Fibroblast of mammary gland (primary cell): ENCODE measurements around the gene NTM.
"Not testable (repeated sequence)": the region's sequence is repeated elsewhere in the genome, so short reads cannot be mapped to it uniquely, and the experiment has no call there.

Source experiments
- DNase-seq: peaks from one replicate; pipeline ENCODE4 v3.0.0-alpha.2; 2010; ENCODE audit warnings: low read depth
- H3K4me3 ChIP-seq: 2 replicates; pipeline ENCODE4 v1.5.1; 2011; ENCODE audit warnings: low read depth, mild to moderate bottlenecking, low read length, moderate library complexity; ENCODE audit not compliant: control insufficient read depth
- TF ChIP-seq, protein P1 (sequence below): conservative IDR thresholded peaks from 2 replicates; pipeline ENCODE4 v1.5.1; 2011; ENCODE audit warnings: low read depth, low read length, inconsistent platforms; ENCODE audit not compliant: control insufficient read depth, insufficient read depth

The NTM gene

DNA sequence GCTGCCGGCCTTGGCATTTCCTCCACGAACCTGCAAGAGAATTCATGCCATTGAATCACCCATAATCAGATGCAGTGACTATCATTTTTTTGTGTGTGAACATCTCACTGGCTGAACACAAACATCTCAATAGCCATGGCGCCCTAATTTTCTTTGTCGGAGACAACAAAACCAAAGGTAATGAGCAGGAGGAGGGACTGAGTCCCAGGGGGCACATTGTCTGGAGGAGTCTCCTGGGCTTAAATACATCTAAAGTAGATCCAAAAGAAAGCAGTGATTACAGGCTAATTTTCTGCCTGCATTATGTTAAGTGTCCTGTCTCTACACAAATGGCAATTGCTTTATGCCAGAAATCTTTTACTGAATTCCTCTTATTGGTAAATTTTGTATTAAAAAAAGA is 113.5 kb downstream of the NTM start:
- DNase-seq: no peak
- TF ChIP-seq, protein P1, sequence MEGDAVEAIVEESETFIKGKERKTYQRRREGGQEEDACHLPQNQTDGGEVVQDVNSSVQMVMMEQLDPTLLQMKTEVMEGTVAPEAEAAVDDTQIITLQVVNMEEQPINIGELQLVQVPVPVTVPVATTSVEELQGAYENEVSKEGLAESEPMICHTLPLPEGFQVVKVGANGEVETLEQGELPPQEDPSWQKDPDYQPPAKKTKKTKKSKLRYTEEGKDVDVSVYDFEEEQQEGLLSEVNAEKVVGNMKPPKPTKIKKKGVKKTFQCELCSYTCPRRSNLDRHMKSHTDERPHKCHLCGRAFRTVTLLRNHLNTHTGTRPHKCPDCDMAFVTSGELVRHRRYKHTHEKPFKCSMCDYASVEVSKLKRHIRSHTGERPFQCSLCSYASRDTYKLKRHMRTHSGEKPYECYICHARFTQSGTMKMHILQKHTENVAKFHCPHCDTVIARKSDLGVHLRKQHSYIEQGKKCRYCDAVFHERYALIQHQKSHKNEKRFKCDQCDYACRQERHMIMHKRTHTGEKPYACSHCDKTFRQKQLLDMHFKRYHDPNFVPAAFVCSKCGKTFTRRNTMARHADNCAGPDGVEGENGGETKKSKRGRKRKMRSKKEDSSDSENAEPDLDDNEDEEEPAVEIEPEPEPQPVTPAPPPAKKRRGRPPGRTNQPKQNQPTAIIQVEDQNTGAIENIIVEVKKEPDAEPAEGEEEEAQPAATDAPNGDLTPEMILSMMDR: no peak
- H3K4me3 ChIP-seq: no peak overlapping the region

DNA sequence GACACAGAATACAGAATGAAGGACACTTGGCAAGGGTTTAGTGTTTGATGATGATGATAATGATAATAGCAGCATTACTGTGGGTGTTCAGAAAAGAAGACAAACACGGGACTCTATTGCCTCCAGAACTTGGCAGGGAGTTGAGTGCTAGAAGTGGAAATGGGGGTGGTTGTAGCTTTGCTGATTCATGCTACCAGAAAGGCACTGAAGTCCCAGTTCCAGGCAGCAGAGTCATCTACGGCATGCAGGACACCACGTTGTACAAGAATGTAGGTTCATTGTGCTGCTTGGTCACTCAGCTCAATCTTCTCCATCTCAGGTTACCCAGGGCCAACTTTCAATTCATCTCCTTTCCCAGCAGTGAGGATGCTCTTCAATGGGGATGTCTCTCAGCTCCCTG is 115.7 kb downstream of the NTM start:
- TF ChIP-seq, protein P1: no peak
- no peak for DNase-seq
- H3K4me3 ChIP-seq: no peak overlapping the region

DNA sequence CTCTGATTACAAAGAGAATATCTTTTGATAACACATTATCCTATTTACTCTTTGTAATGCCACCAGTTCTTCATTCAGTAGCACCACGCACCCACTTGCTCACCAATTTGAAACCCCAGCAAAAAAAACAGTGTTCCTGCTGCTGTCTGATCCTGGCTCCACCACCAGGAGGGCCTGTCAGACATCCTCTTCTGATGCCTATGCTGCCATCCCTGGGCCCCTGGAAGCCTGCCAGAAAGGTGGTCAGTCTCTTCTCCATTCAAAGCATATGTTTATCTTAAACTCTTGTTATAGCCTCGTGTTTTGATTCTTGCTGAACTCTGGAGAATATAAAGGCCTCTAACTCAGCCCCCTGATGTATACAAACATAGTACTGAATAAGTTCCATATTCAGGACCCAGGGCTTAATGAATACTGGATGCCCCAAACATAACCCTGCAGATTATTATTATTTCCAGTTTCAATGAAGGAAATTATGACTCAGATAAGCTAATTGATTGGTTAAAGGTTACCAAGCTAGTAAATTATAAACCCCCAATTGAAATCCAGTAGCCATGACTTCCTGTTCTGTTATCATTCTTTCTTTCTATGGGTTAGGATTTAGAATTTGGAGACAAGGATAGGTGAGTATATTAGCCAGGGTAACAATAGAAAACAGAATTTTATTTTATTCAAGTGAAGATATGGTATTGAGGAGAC is 116.7 kb downstream of the NTM start:
- TF ChIP-seq, protein P1: no peak
- DNase-seq: no peak
- H3K4me3 ChIP-seq: no peak overlapping the region

DNA sequence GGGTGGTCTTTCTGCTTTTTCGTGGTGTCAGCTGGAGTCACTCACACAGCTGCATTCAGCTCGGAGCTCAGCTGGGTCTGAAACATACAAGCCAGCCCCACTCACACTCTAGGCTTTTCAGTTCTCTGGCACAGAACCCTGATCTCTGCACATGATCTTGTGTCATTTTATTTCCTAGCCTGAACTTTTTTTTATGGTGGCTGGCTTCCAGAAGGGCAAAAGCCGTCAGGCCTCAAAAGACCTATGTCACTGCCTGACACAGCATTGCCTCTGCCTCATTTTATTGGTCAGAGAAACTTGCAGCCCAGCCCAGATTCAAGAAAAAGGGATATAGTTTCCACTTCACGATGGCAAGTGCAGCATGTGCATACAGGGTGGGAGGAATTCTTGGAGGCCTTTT is 117.8 kb downstream of the NTM start:
- no peak overlapping the region for H3K4me3 ChIP-seq
- TF ChIP-seq, protein P1: no peak
- no peak for DNase-seq

DNA sequence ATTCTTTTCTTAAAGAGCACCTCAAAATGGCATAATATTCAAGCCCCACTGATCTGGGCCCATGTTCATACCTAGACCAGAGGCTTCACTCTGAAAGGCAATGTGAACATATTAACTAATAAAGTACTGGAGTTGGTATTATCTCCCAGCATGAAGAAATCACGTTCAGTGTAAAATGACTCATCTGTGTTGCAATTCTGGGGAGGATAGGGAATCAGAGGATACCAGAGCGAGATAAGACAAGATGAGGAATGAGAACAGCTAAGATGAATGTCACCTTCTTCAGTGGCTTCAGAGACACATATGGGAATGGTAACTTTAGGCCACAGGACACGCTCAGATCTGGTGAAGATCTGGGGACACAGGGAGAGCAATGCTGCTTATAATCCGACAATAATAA is 121.1 kb downstream of the NTM start:
- TF ChIP-seq, protein P1: no peak
- H3K4me3 ChIP-seq: no peak overlapping the region
- DNase-seq: peak; percentile 26

DNA sequence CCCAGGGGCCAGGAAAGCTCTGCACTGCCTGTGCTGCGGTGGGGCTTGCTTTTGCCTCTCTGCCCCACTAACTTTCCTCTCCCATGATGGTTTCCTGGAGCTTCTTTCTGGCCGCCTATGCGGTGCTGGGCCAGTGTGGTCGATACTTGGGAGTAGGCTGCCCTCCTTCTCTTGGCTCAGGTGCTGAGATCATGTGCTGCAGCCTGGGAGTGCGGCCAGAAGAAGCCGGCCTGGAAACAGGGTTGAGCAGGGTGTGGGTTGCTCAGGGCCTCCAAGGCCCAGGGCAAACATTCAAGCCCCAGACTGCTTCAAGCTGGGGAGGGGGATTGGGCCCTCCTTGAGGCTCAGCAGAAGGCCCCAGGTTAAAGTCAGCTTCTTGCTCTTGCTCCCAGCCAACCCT is 125.0 kb downstream of the NTM start:
- H3K4me3 ChIP-seq: no peak overlapping the region
- DNase-seq: no peak
- TF ChIP-seq, protein P1: no peak

DNA sequence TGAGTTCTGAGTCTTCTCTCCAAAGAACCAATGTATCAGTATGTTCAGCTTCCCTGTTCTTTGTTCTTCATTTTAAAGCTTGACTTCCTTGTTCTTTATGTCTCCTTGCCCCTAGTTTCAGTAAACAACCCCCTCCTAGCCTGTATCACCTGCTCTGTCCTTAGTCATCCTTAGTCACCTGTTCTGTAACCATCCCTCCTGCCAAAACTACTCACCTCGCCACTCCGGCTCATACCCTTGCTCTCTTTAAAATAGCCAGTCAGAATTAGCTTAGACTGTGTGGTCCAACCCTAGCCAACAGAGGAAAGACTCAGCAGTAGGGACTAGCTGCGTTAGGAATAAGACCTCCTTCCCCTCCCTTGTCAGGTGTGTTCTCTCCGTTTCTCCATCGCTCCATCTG is 127.3 kb downstream of the NTM start:
- DNase-seq, H3K4me3 ChIP-seq: not testable (repeated sequence)
